ENCODE data around the gene CEP350.

DNA sequence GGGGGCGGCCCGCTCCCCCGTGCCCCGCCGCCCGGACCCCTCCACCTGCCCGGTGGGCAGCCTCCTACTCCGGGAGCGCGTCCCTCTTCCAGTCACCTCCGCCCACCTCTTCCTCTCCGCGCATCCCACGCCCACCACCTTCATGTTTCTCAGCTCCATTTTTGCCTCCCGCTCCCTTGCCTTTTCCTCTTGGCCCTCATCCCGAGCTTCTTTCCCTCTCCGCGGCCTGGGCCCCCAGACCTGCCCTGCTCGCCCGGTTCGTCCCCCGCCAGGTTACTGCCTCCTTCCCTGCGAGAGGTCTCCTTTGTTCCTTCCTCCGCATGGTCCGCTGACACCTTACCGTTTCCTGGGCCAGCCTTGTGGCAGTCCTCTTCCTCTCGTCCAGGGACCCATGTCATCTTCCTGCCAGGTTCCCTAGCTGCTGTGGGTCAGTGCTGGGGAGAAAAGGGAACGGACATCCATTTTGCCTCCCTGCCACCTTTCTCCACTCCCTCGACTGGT is 200.6 kb downstream of the CEP350 start:
- TF ChIP-seq, protein P1, sequence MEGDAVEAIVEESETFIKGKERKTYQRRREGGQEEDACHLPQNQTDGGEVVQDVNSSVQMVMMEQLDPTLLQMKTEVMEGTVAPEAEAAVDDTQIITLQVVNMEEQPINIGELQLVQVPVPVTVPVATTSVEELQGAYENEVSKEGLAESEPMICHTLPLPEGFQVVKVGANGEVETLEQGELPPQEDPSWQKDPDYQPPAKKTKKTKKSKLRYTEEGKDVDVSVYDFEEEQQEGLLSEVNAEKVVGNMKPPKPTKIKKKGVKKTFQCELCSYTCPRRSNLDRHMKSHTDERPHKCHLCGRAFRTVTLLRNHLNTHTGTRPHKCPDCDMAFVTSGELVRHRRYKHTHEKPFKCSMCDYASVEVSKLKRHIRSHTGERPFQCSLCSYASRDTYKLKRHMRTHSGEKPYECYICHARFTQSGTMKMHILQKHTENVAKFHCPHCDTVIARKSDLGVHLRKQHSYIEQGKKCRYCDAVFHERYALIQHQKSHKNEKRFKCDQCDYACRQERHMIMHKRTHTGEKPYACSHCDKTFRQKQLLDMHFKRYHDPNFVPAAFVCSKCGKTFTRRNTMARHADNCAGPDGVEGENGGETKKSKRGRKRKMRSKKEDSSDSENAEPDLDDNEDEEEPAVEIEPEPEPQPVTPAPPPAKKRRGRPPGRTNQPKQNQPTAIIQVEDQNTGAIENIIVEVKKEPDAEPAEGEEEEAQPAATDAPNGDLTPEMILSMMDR (conservative IDR thresholded peaks at IDR 0.05; ENCODE audit: low read depth, low read length), result no peak
- no peak for TF ChIP-seq EZH2 (IDR thresholded peaks at IDR 0.05; ENCODE audit: low read length, unreplicated experiment)
- no peak for TF ChIP-seq EZH2phosphoT487 (IDR thresholded peaks at IDR 0.05; ENCODE audit: borderline replicate concordance, low read length)

Data from PC-3 (cell line).